HG03457 (cell line): ENCODE measurements around the gene SETD2.
"Not testable (repeated sequence)": the region's sequence is repeated elsewhere in the genome, so short reads cannot be mapped to it uniquely, and the experiment has no call there.

Source experiments
- ATAC-seq: cut with Tn5 transposase; IDR thresholded peaks from one replicate; pipeline ENCODE4 v1.9.1; 2021; ENCODE audit warnings: moderate number of reproducible peaks; ENCODE audit not compliant: unreplicated experiment

Gene SETD2

DNA sequence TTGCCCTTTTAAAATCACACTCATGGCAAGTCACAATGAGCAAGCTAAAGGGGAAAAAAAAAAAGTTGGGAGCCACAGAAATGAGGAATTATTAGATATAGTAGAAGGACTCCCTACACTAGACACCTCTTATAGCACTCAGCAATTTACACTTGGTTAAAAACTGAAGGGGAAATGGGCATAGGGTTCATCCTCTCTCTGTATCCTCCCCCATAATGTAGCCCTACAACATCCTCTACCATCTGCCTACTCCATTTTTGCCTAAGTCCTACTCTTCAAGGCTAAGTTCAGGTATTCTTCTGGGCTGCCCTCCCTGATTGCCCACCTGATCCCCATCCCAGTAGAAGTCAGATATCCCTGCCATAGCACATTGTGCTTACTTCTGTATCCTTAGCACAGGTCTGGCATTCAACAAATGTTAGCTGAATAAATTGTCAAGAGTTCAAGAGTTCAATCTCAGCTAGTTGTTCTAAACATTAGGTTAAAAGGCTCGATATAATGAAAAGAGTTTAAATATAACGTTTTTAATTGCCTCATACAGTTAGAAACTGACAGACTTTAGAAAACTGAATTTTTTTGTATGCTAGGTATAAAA lies 14.5 kb downstream of the SETD2 start:
- no peak for ATAC-seq

DNA sequence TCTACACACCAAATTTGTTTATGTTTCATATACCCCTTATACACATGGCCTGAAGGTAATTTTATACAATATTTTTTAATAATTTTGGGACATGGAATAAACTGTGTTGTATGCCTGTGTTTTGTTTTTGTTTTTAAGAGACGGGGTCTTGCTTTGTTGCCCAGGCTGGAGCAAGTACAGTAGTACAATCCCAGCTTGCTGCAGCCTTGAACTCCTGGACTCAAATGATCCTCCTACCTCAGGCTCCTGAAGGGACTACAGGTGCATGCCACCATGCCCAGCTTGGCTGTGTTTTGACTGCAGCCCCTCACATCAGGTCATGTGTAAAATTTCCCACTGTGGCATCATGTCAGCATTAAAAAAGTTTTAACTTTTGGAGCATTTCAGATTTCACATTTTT lies 18.6 kb downstream of the SETD2 start:
- ATAC-seq, result no peak

DNA sequence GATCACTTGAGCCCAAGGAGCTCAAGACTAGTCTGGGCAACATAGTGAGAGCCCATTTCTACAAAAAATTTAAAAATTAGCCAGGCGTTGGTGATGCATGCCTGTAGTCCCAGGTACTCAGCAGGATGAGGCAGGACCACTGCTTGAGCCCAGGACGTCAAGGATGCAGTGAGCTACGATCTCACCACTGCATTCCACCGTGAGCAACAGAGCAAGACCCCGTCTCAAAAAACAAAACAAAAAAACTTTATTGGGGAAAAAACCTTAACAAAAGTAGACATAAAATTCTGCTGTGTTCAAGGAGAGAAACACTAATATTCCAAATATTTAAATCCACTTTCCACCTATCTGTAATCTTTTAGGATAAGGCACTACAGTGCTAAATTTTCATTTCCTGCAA lies 20.8 kb downstream of the SETD2 start:
- no peak for ATAC-seq

DNA sequence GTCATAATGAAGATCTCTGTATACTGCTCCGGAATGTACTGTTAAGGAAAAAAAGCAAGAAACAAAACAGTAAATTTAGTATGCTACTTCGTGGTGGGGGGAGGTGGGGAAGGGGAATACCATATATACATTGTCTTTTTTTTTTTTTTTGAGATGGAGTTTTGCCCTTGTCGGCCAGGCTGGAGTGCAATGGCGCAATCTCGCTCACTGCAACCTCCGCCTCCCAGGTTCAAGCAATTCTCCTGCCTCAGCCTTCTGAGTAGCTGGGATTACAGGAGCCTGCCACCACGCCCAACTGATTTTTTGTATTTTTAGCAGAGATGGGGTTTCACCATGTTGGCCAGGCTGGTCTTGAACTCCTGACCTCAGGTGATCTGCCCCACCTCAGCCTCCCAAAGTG lies 21.4 kb downstream of the SETD2 start:
- ATAC-seq, result not testable (repeated sequence)

DNA sequence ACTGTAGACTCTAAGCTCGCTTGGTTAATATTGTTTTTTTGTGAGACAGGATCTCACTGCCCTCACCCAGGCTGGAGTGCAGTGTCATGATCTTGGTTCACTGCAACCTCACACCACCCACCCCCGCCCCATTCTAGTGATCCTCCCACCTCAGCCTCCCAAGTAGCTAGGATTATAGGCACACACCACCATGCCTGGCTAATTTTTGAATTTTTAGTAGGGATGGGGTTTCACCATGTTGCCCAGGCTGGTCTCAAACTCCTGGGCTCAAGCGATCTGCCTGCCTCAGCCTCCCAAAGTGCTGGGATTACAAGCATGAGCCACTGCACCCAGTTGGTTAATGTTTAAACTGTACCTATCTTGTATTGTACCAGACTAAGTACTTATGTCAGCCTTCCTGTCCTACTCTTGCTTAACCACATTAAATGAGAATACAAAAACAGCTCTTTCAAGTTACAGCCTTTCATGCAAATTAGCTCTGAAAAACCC lies 22.9 kb downstream of the SETD2 start:
- ATAC-seq, result peak; percentile 62

DNA sequence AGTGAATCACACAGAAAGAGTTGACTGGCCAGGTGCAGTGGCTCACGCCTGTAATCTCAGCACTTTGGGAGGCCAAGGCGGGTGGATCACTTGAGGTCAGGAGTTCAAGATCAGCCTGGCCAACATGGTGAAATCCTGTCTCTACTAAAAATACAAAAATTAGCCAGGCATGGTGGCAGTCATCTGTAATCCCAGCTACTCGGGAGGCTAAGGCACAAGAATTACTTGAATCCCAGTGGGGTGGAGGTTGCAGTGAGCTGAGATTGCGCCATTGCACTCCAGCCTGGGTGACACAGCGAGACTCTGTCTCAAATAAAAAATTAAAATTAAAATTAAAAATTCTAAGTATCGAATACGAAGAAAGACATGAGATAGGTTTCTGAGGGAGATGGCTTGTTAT lies 23.4 kb downstream of the SETD2 start:
- not testable (repeated sequence) for ATAC-seq

DNA sequence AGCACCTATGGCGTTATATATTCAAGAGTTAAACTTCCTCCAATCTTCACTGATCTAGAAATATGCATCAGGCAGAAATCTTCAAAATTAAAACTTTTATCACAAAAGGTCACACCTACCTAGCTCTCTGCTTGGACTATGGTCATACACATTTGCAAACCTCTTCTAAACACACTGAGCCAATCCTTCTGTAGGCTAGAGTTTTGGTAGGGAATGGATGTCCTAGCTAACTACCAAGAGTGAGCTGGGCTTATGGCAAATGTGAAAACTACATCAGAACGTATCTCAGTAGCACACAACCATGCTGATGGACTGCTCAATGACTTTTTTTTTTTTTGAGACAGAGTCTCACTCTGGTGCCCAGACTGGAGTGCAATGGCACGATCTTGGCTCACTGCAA lies 29.6 kb downstream of the SETD2 start:
- ATAC-seq, result no peak

DNA sequence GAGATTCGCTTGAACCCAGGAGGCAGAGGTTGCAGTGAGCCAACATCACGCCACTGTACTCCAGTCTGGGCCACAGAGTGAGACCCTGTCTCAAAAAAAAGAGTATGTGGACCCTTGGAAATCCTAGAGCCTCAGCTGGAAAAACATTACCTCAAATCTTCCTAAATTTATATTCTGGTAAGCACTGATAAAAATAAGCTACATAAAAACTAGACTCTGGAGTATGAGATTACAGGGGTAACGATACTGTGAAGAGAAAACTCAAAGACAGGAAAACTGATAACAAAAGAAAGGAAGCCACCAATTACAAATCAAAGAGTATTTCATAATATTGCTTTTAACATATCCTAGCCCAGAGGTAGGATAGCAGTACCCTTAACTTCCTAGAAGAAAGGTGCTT lies 30.3 kb downstream of the SETD2 start:
- no peak for ATAC-seq

DNA sequence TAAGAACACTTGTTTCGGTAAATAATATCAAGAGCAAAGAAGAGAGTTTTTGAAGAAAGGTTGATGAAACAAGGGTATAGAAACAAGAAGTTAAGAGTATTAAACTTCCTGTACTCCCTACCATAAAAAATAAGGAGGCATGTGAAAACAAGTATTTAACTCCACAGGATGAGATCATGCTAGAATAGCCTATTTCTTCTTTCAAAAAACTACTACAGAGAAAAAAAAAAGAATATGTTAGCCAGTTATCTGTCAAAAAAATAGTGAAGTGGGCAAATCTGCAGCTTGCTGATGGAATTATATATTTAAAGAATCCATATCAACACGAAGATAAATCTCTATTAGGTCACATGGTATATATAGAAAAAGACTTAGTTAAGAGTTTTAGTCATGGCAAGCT lies 33.4 kb downstream of the SETD2 start:
- no peak for ATAC-seq

DNA sequence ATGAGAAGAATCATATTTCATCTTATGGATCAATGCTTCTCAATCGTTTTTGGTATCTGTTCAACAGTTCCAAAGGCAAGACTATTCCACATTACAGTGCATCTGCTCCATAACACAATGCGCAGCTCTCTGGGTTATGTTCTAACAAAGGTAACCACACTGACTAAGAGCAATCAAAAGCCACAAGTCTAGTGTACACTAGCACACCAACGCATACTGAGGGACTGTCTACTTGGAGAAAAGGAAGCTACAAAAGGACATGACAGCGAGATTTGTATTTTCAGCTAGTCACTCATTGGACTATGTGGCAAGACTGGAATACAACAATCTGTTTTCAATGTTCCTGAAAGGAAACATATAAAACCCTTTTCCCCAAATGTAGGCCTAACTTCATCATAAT lies 35.8 kb downstream of the SETD2 start:
- ATAC-seq, result no peak

DNA sequence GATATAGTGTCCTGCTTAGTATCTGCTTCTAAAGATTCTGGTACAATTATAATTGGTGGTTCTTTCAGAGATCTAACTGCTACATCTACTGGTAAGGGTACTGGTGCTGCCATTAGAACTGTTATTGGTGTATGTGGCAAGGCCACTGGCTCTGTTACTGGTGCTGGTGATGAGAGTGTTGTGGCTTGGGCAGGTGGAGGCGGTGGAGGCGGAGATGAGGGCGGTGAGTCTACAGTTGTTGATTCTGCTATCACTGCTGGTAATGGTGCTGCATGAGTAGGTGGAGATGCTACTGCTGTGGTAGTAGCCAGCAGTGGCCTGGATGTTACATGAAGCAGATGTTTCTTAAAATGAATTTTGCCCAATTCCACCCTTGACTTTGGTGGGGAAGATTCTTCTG lies 40.1 kb downstream of the SETD2 start:
- no peak for ATAC-seq

DNA sequence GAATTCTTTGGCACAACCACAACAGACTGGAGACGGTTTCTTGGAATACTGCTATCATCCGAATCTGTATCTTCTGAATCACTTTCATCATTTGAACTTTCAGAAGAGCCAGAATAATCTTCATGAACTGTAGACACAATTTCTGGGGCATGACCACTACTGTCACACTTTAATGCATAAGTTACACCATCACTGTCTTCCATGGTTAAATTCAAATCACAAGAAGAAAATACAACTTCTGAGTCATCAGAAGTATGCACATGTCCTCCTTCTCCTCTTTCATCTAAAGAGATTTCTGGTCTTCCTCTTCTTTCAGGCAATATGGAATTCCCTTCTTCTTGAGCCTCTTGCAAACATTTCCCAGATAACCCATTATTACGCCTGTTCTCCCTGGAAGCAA lies 42.5 kb downstream of the SETD2 start:
- ATAC-seq, result no peak

DNA sequence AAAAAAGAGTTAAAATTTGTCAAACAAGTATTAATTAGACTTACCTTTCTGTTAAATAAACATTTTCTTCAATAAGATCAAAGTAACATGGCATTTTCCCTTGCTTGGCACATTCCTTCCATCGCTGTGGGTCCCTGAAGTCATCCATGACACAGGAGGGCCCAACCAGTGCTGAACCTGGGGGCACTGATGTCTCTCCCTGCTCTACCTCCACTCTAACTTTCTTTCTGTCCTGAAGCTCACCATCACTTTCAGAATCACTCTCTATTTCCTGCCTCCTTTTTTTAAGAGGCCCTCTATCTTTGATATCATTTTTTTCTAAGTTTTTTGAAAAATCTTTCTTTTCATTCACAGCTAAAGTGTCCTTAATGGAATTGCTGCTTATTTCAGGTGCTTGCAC lies 43.8 kb downstream of the SETD2 start:
- ATAC-seq, result no peak

DNA sequence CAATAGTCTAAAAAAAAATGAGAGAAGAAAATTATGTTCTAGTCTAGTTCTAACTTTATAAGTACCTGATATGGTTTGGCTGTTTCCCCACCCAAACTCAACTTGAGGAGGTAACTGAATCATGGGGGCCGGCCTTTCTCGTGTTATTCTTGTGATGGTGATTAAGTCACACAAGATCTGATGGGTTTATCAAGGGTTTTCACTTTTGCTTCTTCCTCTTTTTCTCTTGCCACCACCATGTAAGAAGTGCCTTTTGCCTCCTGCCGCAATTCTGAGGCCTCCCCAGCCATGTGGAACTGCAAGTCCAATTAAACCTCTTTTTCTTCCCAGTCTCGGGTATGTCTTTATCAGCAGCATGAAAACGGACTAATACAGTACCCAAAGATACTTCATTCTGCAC lies 44.5 kb downstream of the SETD2 start:
- ATAC-seq, result not testable (repeated sequence)

DNA sequence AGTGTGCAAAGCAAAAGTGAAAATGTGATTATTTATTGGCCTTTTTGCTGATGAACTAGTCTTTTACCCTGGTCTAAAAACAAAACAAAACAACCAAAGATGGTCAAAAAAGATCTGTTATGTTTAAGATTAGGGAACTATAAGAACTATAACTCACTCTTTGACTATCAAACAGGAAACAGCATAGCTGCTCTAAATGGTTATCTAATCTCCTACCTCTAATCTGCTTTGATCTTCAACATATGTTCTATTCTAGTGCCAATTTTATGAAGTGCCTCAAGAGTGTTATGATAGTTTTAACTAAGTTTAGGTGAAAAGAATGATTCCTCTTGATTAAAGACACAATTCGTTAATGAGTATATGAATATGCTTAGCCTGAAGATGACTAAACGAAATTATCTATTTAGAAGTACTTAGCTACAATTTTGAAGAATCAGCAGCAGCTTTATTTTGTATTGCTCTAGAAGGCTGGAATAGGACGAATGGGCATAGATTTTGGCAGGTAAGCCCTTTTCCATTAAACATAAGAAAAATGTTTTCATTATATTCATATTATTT lies 46.0 kb downstream of the SETD2 start:
- no peak for ATAC-seq

DNA sequence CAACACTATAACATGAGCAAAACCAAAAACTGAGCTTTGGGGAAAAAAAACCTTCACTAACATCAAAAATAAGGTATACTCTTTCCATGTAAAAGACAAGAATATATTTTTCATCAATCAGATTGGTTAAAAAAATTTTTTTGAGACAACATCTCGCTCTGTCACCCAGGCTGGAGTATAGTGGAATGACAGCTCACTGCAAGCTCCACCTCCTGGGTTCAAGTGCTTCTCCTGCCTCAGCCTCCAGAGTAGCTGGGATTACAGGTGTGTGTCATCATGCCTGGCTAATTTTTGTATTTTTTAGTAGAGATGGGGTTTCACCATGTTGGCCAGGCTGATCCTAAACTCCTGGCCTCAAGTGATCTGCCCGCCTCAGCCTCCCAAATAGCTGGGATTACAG lies 48.4 kb downstream of the SETD2 start:
- ATAC-seq, result not testable (repeated sequence)

DNA sequence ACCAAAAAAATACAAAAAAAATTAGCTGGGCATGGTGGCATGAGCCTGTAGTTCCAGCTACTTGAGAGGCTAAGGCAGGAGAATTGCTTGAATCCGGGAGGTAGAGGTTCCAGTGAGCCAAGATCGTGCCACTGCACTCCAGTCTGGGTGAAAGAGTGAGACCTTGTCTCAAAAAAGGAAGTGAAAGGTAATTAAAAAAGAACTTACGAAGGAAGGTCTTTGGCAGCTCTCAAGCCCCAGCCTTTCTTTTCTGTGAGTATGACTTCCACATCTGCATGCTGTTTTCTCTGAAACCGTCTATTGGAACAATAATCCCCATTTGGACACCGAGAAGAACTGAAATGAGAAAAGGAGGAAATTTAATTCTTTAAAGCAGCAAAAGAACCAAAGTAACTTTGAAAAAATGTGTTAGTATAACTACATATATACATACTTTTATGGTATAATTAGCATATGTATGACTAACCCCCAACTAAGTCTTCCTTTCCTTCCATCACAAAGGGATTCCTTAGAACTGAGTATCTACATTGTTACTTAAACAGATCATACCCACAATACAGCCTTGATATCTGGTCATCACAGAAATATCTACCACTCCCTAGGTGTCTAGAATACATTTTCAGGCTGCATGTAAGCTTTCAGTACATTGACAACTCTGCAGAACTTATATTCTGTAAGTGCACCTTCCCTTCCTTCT lies 50.1 kb downstream of the SETD2 start:
- no peak for ATAC-seq

DNA sequence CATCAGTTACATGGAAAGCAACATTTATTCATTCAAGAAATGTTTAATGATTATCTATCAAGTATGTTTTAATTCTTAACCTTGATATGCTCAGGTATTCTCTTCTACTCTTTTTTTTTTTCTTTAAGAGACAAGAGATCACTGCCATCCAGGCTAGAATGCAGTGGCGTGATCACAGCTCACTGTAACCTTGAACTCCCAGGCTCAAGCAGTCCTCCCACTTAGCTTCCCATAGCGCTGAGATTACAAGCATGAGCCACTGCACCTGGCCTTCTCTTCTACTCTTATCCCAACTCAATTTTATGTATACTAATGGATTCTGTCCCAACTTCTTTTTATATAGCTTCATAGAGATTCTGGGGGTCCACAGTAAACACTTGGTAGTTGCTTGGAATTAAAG lies 50.9 kb downstream of the SETD2 start:
- ATAC-seq, result no peak

DNA sequence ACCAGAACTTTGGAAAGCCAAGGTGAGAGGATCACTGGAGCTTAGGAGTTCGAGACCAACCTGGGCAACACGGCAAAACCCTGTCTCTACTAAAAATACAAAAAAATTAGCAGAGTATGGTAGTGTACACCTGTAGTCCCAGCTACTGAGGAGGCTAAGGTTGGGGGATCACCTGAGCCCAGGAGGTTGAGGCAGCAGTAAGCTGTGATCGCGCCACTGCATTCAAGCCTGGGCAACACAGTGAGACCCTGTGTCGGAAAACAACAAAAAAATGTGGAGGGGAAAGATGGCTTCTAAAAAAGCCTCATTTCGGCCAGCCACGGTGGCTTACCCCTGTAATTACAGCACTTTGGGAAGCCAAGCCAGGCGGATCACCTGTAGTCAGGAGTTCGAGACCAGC lies 54.5 kb downstream of the SETD2 start:
- no peak for ATAC-seq

DNA sequence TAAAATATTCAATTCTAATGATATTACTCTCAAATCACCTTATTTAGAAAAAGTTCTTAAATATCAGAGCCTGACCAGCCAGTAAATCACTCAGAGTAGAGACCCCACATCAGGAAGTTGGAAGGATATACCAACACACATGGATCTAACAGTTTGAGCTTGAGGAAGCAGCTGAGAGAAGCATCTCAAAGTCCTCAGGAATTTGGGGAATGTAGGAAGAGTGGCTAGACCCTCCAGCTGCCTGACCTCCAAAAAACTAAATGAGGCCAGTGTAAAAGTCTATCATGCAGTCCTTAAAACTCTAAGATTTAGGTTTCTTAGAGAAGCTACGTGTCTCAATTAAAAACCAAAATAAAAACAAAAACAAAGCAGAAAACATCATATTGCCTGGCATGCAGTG lies 55.4 kb downstream of the SETD2 start:
- no peak for ATAC-seq

DNA sequence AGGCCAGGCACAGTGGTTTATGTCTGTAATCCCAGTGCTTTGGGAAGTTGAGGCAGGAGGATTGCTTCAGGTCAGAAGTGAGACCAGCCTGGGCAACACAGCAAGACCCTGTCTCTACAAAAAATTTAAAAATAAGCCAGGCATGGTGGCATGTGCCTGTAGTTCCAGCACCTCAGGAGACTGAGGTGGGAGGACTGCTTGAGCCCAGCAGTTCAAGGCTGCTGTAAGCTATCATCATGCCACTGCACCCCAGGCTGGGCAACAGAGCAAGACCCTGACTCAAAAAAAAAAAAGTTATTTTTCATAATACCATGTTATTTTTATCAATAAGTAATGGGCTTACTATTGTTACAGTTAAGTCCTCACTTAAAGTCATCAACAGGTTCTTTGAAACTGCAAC lies 59.7 kb downstream of the SETD2 start:
- ATAC-seq, result no peak

DNA sequence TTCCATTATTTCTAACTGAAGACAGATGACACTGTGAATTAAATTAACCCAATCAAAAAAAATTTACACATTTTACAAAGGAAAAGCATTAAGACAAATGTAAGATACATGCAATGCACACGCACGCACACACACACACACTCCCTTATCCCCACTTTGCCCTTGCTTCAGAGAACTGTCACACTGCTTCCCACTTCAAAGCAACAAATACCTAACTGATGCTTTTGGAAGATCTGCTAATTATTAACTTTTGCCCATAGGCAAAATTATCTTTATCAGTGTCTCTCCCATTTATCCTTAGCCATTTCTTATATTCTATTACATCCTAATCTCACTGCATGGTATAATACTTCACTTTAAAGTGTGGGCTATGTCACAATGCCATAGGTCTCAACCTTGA lies 60.3 kb downstream of the SETD2 start:
- no peak for ATAC-seq
